Large intestine (tissue), 3 donors: ENCODE results near the gene ARID3B. TPM values are rescaled to one million over a fixed set of nuclear protein-coding genes. Genes with fewer than 3 reads are reported as not detected.
"Not testable (repeated sequence)": the region's sequence is repeated elsewhere in the genome, so short reads cannot be mapped to it uniquely, and the experiment has no call there.

Source experiments
- DNase-seq, 2 donors: peaks; one replicate each; pipeline versions ENCODE4 v3.0.0 to v3.0.0-alpha.2; 2013
- H3K27ac ChIP-seq: one replicate; pipeline ENCODE4 v1.5.1; 2013; ENCODE audit warnings: low read length
- H3K27me3 ChIP-seq: 2 replicates; pipeline ENCODE4 v1.6.1; 2013; ENCODE audit warnings: low read length; ENCODE audit not compliant: control insufficient read depth, insufficient read depth
- H3K36me3 ChIP-seq: 2 replicates; pipeline ENCODE4 v1.6.1; 2013; ENCODE audit warnings: low read length; ENCODE audit not compliant: control insufficient read depth, insufficient read depth
- H3K4me1 ChIP-seq: one replicate; pipeline ENCODE4 v1.6.1; 2013; ENCODE audit warnings: low read length; ENCODE audit not compliant: control insufficient read depth, insufficient read depth
- H3K4me3 ChIP-seq: one replicate; pipeline ENCODE4 v1.5.1; 2013; ENCODE audit warnings: low read length
- H3K9me3 ChIP-seq: one replicate; pipeline ENCODE4 v1.6.1; 2013; ENCODE audit warnings: mild to moderate bottlenecking, low read depth, low read length, moderate library complexity; ENCODE audit not compliant: control insufficient read depth
- WGBS: methylation state at CpG from one replicate; pipeline ENCODE4 v1.1.5; 2013; ENCODE audit warnings: low lambda C conversion rate; ENCODE audit not compliant: insufficient coverage; 5-methylcytosine and 5-hydroxymethylcytosine counted together
- polyA plus RNA-seq: library from polyadenylated mRNA; unstranded; fragments of 120-200 nt; gene quantifications from one replicate; pipeline ENCODE4 v1.2.1, GENCODE V29; 2013

Gene ARID3B
- polyA plus RNA-seq, 1 donor, result 13.1 TPM

DNA sequence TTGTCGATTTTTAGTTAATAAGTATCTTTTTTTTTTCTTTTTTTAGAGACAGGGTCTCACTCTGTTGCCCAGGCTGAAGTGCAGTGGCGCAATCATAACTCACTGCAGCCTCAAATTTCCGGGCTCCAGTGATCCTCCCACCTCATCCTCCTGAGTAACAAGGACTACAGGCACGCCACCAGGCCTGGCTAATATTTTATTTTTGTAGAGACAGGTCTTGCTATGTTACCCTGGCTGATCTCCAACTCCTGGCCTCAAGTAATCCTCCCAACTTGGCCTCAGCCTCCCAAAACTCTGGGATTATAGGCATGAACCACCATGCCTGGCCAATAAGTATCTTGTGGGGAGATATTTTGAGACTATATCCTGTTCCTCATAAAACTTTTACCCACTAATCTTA is 29.4 kb upstream of the ARID3B start:
- Histone ChIP-seq H3K27me3 (no peaks in the 10 kb centered on the region), H3K27ac (no peak overlapping the region), H3K36me3 (no peaks in the 10 kb centered on the region), H3K9me3 (no peaks in the 10 kb centered on the region), H3K4me3 (no peak overlapping the region), H3K4me1 (no peaks in the 10 kb centered on the region)
- DNase-seq, result no peak
- 82% methylated on average over 1 of the region's 4 CpGs for WGBS

GRCh38 chr15:74514059-74514458 is 27.0 kb upstream of the ARID3B start:
- H3K4me3 ChIP-seq, H3K36me3 ChIP-seq, H3K9me3 ChIP-seq, H3K27ac ChIP-seq, H3K4me1 ChIP-seq, DNase-seq, H3K27me3 ChIP-seq: not testable (repeated sequence)
- WGBS, result no CpG with 5 or more reads among the region's 4 CpGs

GRCh38 chr15:74517096-74517495 is 23.9 kb upstream of the ARID3B start:
- no peak overlapping the region for H3K27ac ChIP-seq
- no peaks in the 10 kb centered on the region for H3K36me3 ChIP-seq
- DNase-seq, result no peak

GRCh38 chr15:74519311-74519710 is 21.7 kb upstream of the ARID3B start:
- no peak overlapping the region for H3K4me3 ChIP-seq
- WGBS, result no CpG with 5 or more reads among the region's 4 CpGs
- H3K4me1 ChIP-seq, result no peaks in the 10 kb centered on the region
- H3K36me3 ChIP-seq, result no peaks in the 10 kb centered on the region
- no peak overlapping the region for H3K27ac ChIP-seq
- DNase-seq, result no peak
- no peaks in the 10 kb centered on the region for H3K9me3 ChIP-seq
- no peaks in the 10 kb centered on the region for H3K27me3 ChIP-seq

More at GRCh38 chr15:74517096-74517495, 23.9 kb upstream of the ARID3B start:
- Histone ChIP-seq H3K4me3 (no peak overlapping the region), H3K4me1 (no peaks in the 10 kb centered on the region), H3K9me3 (no peaks in the 10 kb centered on the region), H3K27me3 (no peaks in the 10 kb centered on the region)

GRCh38 chr15:74520407-74520806 is 20.6 kb upstream of the ARID3B start:
- Histone ChIP-seq H3K27ac (no peak overlapping the region), H3K4me3 (no peak overlapping the region), H3K36me3 (no peaks in the 10 kb centered on the region), H3K27me3 (no peaks in the 10 kb centered on the region), H3K9me3 (no peaks in the 10 kb centered on the region), H3K4me1 (no peaks in the 10 kb centered on the region)
- WGBS, result no CpG with 5 or more reads among the region's 4 CpGs
- no peak for DNase-seq

DNA sequence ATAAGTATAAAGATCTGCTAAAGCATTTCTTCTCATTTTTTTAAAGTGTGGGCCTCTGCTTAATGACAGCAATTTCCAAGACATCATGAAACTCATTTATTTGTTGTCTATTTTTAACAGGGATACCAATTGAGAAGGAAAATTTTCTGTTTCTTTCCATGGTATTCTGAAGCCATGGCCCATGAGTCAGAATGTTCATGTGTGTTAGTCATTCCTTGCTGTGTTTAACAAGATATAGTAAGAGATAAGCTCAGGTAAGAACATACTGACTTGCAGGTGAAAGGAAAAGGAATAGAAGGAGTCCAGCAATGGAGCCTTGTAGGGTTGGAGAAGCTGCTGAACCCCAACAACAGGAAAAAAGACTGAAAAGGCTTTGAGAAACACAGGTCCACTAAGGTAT is 17.0 kb upstream of the ARID3B start:
- Histone ChIP-seq H3K9me3 (no peaks in the 10 kb centered on the region), H3K27me3 (no peaks in the 10 kb centered on the region), H3K27ac (no peak overlapping the region), H3K4me1 (no peaks in the 10 kb centered on the region), H3K4me3 (no peak overlapping the region), H3K36me3 (no peaks in the 10 kb centered on the region)
- DNase-seq, result no peak

- Histone ChIP-seq H3K27ac (no peak overlapping the region), H3K27me3 (no peaks in the 10 kb centered on the region), H3K4me3 (no peak overlapping the region), H3K4me1 (no peaks in the 10 kb centered on the region), H3K36me3 (no peaks in the 10 kb centered on the region), H3K9me3 (no peaks in the 10 kb centered on the region)
- WGBS, result no CpG with 5 or more reads among the region's 1 CpG
- DNase-seq, result no peak
These were observed 15.7 kb upstream of the ARID3B start for GRCh38 chr15:74525309-74525708.

DNA sequence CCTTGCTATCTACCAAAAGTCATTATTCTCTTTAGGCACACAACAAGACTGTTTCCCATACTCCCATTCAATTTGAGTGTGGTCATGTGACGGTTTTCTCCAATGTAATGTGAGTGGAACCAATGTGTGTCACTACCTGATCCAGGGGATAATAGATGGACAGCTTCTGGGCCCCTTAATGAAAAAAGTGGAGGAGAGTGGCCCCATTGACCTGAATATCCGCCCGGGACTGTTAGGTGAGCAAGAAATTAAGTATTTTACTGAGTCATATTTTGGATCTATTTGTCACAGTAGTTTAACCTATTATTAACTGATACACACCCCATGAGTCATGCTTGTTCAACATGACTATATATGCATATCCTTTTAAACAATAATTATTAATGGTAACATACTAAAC is 15.1 kb upstream of the ARID3B start:
- no peaks in the 10 kb centered on the region for H3K36me3 ChIP-seq
- H3K27me3 ChIP-seq, result no peaks in the 10 kb centered on the region
- H3K4me1 ChIP-seq, result no peaks in the 10 kb centered on the region
- DNase-seq, result no peak
- H3K27ac ChIP-seq, result no peak overlapping the region
- no peaks in the 10 kb centered on the region for H3K9me3 ChIP-seq
- no CpG with 5 or more reads among the region's 3 CpGs for WGBS
- no peak overlapping the region for H3K4me3 ChIP-seq

GRCh38 chr15:74528876-74529275 is 12.1 kb upstream of the ARID3B start:
- WGBS, result 100% methylated on average over 4 of the region's 5 CpGs
- no peak for DNase-seq
- H3K4me3 ChIP-seq, result no peak overlapping the region

DNA sequence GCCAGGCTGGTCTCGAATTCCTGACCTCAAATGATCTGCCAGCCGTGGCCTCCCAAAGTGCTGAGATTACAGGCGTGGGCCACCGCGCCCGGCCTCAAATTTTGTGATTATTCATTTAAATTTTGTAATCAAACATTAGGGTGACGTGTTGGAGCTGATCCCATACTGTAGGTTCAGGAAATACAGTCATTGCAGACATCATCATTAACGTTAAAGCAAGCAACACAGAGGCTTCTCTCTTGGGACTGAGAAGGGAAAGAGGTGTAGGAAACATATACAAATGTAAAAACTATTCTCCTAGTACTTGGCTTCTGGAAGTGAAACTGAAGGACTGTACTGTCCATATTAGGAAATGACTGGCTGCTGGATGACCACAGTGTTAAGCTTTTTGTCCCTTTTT is 11.1 kb upstream of the ARID3B start:
- WGBS, result 53% methylated on average over 2 of the region's 8 CpGs
- no peaks in the 10 kb centered on the region for H3K27me3 ChIP-seq
- no peaks in the 10 kb centered on the region for H3K9me3 ChIP-seq
- H3K27ac ChIP-seq, result no peak overlapping the region
- no peak for DNase-seq
- no peaks in the 10 kb centered on the region for H3K36me3 ChIP-seq
- H3K4me1 ChIP-seq, result no peaks in the 10 kb centered on the region
- H3K4me3 ChIP-seq, result no peak overlapping the region

More at GRCh38 chr15:74528876-74529275, 12.1 kb upstream of the ARID3B start:
- Histone ChIP-seq H3K9me3 (no peaks in the 10 kb centered on the region), H3K4me1 (no peaks in the 10 kb centered on the region), H3K27ac (no peak overlapping the region), H3K27me3 (no peaks in the 10 kb centered on the region), H3K36me3 (no peaks in the 10 kb centered on the region)

- no CpG with 5 or more reads among the region's 2 CpGs for WGBS
- Histone ChIP-seq H3K36me3 (no peaks in the 10 kb centered on the region), H3K27ac (no peak overlapping the region), H3K9me3 (no peaks in the 10 kb centered on the region), H3K4me1 (no peaks in the 10 kb centered on the region), H3K27me3 (no peaks in the 10 kb centered on the region), H3K4me3 (no peak overlapping the region)
- no peak for DNase-seq
These were observed 10.3 kb upstream of the ARID3B start for GRCh38 chr15:74530771-74531143.
